GM12892 (cell line): ENCODE data around the gene RBM33.

Experiments
- DNase-seq: peaks from one replicate; pipeline ENCODE4 v3.0.0; 2011; ENCODE audit not compliant: insufficient read length
- FAIRE-seq: peaks from 2 replicates; lab custom pipeline; 2011; peaks lifted over from hg19 to GRCh38; lab: Jason Lieb, UNC
- POLR2A ChIP-seq: IDR thresholded peaks from 2 replicates; pipeline ENCODE4 v1.6.1; 2011; ENCODE audit warnings: low read depth, low read length, control low read depth
- POLR2AphosphoS5 ChIP-seq: IDR thresholded peaks from 2 replicates; pipeline ENCODE4 v1.6.1; 2011; ENCODE audit warnings: low read depth, low read length, control low read depth
- TAF1 ChIP-seq: IDR thresholded peaks from 2 replicates; pipeline ENCODE4 v1.6.1; 2011; ENCODE audit warnings: low read depth, mild to moderate bottlenecking, control low read depth, low read length, borderline replicate concordance

Gene RBM33

GRCh38 chr7:155774947-155775346 lies 130.5 kb downstream of the RBM33 start:
- DNase-seq (no peak), FAIRE-seq (no peak)
- TF ChIP-seq POLR2AphosphoS5 (no peak), TAF1 (no peak), POLR2A (no peak)

- TF ChIP-seq POLR2A = no peak
- TF ChIP-seq TAF1 = no peak
- no peak for TF ChIP-seq POLR2AphosphoS5
- DNase-seq (no peak), FAIRE-seq (no peak)
Measured at GRCh38 chr7:155775691-155776090, 131.2 kb downstream of the RBM33 start.

- DNase-seq (no peak), FAIRE-seq (no peak)
- TF ChIP-seq POLR2A (no peak), TAF1 (no peak), POLR2AphosphoS5 (no peak)
Measured at GRCh38 chr7:155776606-155777005, 132.1 kb downstream of the RBM33 start.

GRCh38 chr7:155778349-155778748 lies 133.9 kb downstream of the RBM33 start:
- DNase-seq = no peak
- FAIRE-seq = no peak
- TF ChIP-seq POLR2A (no peak), TAF1 (no peak), POLR2AphosphoS5 (no peak)

GRCh38 chr7:155780884-155781283 lies 136.4 kb downstream of the RBM33 start:
- DNase-seq = no peak
- FAIRE-seq = no peak
- no peak for TF ChIP-seq POLR2AphosphoS5
- no peak for TF ChIP-seq POLR2A
- no peak for TF ChIP-seq TAF1

- no peak for DNase-seq
- TF ChIP-seq TAF1 (no peak), POLR2AphosphoS5 (no peak), POLR2A (no peak)
- no peak for FAIRE-seq
Measured at GRCh38 chr7:155781433-155781832, 137.0 kb downstream of the RBM33 start.

- TF ChIP-seq POLR2A (no peak), POLR2AphosphoS5 (no peak; the same call in 1 of the 2 replicates), TAF1 (no peak)
- no peak for FAIRE-seq
- DNase-seq = no peak
Measured at GRCh38 chr7:155782466-155782865, 138.0 kb downstream of the RBM33 start.

- FAIRE-seq (no peak), DNase-seq (no peak)
- TF ChIP-seq POLR2AphosphoS5 (no peak), POLR2A (no peak), TAF1 (no peak)
Measured at GRCh38 chr7:155785536-155785935, 141.1 kb downstream of the RBM33 start.

GRCh38 chr7:155786491-155786890 lies 142.0 kb downstream of the RBM33 start:
- no peak for FAIRE-seq
- DNase-seq = no peak
- no peak for TF ChIP-seq TAF1
- TF ChIP-seq POLR2AphosphoS5 = no peak

GRCh38 chr7:155787171-155787851 lies 142.8 kb downstream of the RBM33 start:
- TF ChIP-seq POLR2AphosphoS5 = no peak
- TF ChIP-seq TAF1 = no peak
- TF ChIP-seq POLR2A = no peak
- FAIRE-seq (no peak), DNase-seq (no peak)

GRCh38 chr7:155788616-155789000 lies 144.1 kb downstream of the RBM33 start:
- no peak for DNase-seq
- TF ChIP-seq POLR2AphosphoS5 = no peak
- no peak for TF ChIP-seq TAF1
- no peak for TF ChIP-seq POLR2A
- FAIRE-seq = no peak

- FAIRE-seq (no peak), DNase-seq (no peak)
- TF ChIP-seq POLR2AphosphoS5 (no peak), TAF1 (no peak), POLR2A (no peak)
Measured at GRCh38 chr7:155789001-155789725, 144.7 kb downstream of the RBM33 start.

GRCh38 chr7:155790666-155791065 lies 146.2 kb downstream of the RBM33 start:
- TF ChIP-seq POLR2A = no peak
- no peak for TF ChIP-seq POLR2AphosphoS5
- TF ChIP-seq TAF1 = no peak
- FAIRE-seq (no peak), DNase-seq (no peak)
